ENCODE results near the gene SLX9.

SLX9 gene, protein sequence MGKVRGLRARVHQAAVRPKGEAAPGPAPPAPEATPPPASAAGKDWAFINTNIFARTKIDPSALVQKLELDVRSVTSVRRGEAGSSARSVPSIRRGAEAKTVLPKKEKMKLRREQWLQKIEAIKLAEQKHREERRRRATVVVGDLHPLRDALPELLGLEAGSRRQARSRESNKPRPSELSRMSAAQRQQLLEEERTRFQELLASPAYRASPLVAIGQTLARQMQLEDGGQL

GRCh38 chr21:44939532-44940115 is at the start of gene SLX9:
SLX9 (plus strand) TSS chr21:44940029; CDS start chr21:44940058, 29 bp downstream.
- peak; percentile 61 for DNase-seq (ENCODE audit: low read depth)

GRCh38 chr21:44890338-44890931 is 49.4 kb upstream of the SLX9 start:
- no peak for DNase-seq (ENCODE audit: low read depth)

- DNase-seq (ENCODE audit: low read depth): no peak
Measured at GRCh38 chr21:44890961-44891541, 48.8 kb upstream of the SLX9 start.

GRCh38 chr21:44891631-44892031 is 48.2 kb upstream of the SLX9 start:
- DNase-seq (ENCODE audit: low read depth): no peak

GRCh38 chr21:44892095-44892494 is 47.7 kb upstream of the SLX9 start:
- no peak for DNase-seq (ENCODE audit: low read depth)

- peak; percentile 64 for DNase-seq (ENCODE audit: low read depth)
Measured at GRCh38 chr21:44892536-44893277, 47.1 kb upstream of the SLX9 start.

GRCh38 chr21:44893278-44893556 is 46.6 kb upstream of the SLX9 start:
- DNase-seq (ENCODE audit: low read depth): no peak

DNA sequence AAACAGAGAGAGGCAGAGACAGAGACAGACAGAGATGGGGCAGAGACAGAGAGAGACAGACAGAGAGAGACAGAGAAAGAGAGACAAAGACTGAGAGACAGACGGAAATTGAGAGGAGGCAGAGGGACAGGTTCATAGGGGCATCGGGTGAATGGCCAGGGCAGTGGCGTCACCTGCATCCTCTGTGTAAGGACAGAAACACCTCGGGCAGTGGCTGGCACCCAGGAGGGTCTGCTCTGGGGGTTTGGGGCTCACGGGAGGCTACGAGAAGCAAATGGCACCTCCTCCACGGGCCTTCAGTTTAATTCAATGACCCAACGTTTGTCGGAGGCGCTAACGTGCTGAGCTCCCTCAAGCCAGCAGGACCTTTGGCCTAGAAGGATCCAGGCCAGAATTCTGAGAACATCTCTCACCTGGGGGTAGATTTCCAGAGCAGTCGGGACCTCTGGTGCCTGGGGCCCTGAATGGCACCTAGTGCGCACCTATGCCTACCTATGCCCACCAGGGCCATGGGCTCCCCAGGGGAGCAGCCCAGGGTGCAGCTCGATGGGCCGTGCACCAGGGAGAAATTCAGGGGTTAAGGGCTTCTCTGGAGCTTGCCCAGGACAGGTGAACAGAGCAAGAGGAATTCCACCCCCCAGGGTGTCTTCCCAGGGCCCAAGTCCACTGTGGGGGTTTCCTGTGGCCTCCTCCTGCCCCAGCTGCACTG is 45.7 kb upstream of the SLX9 start:
- no peak for DNase-seq (ENCODE audit: low read depth)

- DNase-seq (ENCODE audit: low read depth): no peak
Measured at GRCh38 chr21:44894687-44895302, 45.0 kb upstream of the SLX9 start.

GRCh38 chr21:44895859-44896258 is 44.0 kb upstream of the SLX9 start:
- no peak for DNase-seq (ENCODE audit: low read depth)

DNA sequence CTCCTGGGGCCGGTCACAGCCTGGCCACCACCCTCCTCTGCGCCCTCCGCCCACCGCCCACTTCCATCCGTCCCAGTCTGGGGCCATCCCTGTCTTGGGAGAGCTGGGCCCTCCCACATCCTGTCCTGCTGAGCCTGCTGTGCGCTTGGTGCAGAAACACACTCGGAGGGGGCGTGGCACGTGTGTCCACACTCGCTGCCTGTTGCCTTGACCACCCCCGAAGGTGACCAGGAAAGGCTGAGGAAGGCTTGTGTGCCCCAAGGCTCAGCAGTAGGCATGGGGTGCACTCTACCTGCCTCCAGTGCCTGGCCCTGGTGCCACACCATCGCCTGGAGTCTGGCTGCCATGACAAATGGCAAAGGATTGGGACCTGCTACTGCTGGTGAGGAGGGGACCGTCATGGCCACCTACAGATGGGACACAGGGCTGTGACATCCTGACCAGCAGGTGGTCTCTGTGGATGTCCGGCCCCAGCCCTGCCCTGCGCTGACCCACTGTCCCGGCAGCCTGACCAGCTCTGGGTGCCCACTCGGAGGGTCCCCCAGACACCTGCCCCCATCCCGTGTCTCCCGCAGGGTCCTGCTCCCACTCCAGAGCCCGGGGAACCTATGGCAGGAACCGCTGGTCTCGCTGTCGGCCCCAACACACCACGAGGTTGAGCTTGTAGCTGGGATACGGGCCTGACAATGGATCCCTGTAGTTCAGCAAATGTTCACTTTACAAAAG is 43.1 kb upstream of the SLX9 start:
- no peak for DNase-seq (ENCODE audit: low read depth)

DNA sequence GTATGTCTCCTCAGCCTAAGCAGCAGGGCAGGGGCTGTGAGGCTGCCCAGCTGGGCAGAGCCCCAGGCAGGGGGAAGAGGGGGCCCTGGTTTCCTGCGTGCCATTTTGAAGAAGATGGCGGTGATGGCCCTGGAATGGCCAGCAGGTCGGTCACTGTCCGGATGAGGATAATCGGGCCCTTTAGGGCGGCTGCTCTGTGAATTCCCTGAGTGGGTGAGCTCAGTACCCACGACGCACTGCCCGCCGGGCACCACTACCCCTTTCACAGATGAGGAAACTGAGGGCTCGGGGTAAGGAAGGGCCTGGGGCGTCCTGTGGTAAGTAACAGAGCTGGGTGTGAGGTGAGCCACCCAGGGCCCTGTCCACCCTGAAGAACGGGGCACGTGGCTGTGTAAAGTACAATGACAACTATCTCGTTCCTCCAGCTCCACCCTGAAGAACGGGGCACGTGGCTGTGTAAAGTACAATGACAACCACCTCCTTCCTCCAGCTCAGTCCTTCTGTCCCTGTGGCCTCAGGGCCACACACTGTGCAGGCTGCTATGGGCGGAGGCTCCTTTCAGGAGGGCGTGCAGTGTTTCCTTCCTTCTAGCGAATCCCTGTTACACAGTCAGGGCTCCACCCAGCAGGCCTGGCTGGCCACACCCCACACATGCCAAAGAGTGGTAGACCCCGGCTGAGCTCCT is 42.4 kb upstream of the SLX9 start:
- DNase-seq (ENCODE audit: low read depth): no peak

DNA sequence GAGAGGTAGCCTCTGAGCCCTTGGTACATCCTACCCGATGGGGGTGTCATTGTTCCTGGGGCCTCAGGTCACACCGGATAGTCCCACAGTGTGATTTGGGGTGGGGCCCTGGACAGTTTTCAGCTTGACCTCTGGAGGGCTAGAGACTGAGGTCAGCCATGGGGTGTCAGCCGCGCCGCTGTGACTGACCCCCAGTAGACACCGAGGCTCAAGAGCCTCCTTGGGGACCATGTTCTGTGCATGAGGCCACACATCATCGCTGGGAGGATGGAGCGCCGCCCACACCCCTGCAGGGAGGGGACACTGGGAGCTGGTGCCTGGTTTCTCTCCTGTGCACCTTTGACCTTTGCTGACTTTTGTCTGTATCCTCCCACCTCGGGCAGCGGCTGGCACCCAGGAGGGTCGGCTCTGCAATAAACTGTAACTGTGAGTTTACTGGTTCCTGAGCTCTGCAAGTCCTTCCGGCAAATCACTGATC is 41.8 kb upstream of the SLX9 start:
- DNase-seq (ENCODE audit: low read depth): no peak

DNA sequence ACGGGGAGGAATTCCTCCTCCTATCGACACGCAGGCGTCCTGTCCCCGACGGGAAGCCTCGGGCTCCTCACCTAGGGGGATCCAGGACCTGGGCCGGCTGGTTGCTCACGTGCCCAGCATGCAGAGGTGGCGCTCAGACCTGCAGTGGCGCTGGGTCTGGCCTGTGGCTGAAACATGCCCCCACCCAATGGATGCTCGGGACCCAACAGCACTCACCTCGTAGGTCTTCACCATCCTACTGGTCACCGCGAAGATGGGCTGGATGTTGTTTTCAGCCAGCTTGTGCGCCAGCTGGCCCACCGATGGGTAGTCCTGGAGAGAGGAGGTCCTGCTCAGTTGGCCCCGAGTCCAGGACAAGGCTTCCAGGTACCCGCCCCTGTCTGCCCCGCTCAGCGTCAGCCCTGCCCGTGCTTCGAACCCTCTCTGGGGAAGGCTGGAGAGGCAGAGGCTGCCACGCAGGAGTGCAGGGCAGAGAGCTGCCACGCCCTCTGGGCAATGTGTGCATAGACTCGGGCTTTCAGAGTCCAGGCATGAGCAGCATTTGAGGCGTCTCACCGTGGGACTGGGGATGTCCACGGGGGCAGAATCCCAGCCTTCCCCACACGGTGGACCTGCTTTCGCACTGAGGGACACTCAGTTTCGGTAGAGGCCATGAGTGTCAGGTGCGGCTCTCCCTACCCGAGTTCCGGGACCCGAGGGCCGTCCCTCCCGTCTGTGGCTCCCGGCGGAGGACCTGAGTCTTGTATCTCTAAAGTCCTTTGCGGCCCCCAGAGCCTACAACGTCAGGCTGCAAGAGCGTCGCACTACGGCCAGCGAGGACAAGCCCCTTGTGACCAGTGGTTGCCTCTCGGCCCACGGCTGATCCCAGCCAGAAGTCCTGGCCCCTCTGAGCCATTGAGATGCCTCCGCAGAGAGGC is 40.7 kb upstream of the SLX9 start:
- DNase-seq (ENCODE audit: low read depth): no peak

DNA sequence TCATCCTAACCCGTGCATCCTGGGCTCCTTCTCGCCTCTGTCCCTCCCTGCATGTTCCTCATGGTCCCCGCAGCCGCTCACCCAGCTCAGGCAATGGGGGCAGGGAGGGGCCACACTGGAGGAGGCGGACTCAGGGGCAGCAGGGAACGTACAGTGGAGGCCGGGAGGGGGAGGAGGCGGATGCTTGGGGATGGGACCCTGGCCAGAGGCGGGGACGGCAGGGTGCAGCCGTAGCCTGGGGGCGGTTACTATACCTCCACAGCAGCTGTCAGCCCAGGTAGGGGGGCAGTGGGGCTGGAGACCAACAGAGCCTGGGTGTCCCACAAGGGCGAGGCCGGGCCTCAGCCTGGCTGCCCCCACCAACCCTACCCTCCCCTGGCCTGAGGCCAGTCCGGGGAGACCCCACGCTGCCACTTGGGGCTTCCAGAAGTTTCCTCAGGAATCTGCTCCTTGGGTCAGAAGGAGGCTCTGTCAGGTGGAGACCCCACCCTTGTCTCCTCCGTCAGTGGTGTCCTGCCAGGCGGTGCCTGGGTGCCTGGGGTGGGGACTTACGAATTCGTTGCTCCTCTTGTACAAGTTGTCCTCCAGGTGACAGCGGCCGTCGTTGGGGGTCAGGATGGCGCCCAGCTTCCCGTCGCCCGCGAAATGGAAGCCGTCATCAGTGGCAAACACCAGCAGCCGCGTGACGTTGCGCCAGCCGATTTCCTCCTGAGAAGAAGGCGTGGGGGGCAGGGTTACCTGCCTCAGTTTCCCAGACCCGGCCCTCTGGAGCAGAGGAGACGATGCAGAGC is 39.9 kb upstream of the SLX9 start:
- no peak for DNase-seq (ENCODE audit: low read depth)

- DNase-seq (ENCODE audit: low read depth): no peak
Measured at GRCh38 chr21:44900559-44901251, 39.1 kb upstream of the SLX9 start.

GRCh38 chr21:44901391-44902074 is 38.3 kb upstream of the SLX9 start:
- no peak for DNase-seq (ENCODE audit: low read depth)

Measured in stimulated activated CD8-positive, alpha-beta memory T cell treated with anti-CD3 and anti-CD28 coated beads, Interleukin-7, amount 100 ng/mL, for 24 hours (primary cell).